ENCODE measurements around the gene ANO8.

DNA sequence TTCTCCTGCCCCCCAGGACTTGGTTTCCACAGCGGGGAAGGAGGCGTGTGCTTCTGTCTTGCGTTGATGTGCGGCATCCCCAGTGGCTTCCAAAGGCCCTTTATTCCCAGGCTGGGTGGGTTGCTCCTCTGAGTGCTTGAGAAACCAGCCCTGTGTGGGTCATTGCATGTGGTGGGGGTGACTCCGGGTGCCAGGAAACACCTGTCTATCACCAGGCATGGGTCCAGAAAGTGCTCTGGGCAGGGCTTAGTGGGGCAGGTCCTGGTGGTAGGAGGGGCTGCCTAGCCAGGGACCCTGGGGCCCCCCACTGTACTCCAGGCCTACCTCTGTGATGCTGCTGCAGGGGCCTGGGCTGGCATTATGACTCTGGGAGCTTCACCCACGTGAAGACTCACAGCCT lies 15.7 kb downstream of the ANO8 start:
- TF ChIP-seq, protein P1, sequence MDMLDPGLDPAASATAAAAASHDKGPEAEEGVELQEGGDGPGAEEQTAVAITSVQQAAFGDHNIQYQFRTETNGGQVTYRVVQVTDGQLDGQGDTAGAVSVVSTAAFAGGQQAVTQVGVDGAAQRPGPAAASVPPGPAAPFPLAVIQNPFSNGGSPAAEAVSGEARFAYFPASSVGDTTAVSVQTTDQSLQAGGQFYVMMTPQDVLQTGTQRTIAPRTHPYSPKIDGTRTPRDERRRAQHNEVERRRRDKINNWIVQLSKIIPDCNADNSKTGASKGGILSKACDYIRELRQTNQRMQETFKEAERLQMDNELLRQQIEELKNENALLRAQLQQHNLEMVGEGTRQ (IDR thresholded peaks at IDR 0.05; ENCODE audit: low read depth, low read length), result no peak
- TF ChIP-seq, protein P1 (CRISPR knock-in tag; IDR thresholded peaks at IDR 0.05; ENCODE audit: borderline replicate concordance), result no peak
- TF ChIP-seq ZBTB20 (CRISPR knock-in tag; IDR thresholded peaks at IDR 0.05; ENCODE audit: borderline replicate concordance, low read depth) (no peak), CEBPB (IDR thresholded peaks at IDR 0.05; ENCODE audit: borderline replicate concordance, low read depth, low read length) (no peak), ZNF672 (CRISPR knock-in tag; IDR thresholded peaks at IDR 0.05) (no peak), PREB (CRISPR knock-in tag; IDR thresholded peaks at IDR 0.05) (no peak), CTCF (CRISPR knock-in tag; IDR thresholded peaks at IDR 0.05) (no peak), ZFP36 (IDR thresholded peaks at IDR 0.05; ENCODE audit: borderline replicate concordance, low read depth, low read length, partially characterized antibody) (no peak), SIN3A (IDR thresholded peaks at IDR 0.05; ENCODE audit: borderline replicate concordance, low read depth, low read length) (no peak)
- TF ChIP-seq, protein P2, sequence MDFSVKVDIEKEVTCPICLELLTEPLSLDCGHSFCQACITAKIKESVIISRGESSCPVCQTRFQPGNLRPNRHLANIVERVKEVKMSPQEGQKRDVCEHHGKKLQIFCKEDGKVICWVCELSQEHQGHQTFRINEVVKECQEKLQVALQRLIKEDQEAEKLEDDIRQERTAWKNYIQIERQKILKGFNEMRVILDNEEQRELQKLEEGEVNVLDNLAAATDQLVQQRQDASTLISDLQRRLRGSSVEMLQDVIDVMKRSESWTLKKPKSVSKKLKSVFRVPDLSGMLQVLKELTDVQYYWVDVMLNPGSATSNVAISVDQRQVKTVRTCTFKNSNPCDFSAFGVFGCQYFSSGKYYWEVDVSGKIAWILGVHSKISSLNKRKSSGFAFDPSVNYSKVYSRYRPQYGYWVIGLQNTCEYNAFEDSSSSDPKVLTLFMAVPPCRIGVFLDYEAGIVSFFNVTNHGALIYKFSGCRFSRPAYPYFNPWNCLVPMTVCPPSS (IDR thresholded peaks at IDR 0.05), result no peak
